Panc1 (cell line): Measurements from ENCODE around the gene ABL1. TPM values are rescaled to one million over a fixed set of nuclear protein-coding genes. Genes with fewer than 3 reads are reported as not detected.
A peak's percentile ranks its signal among the peaks of the same experiment; 100 is the strongest.

Experiments used
- ATAC-seq: fragments of 200-7000 bp; cut with Tn5 transposase; 2 replicates; pipeline ENCODE4 v1.9.1; 2020; ENCODE audit warnings: mild to moderate bottlenecking, moderate library complexity
- BruUV-seq: library from RNA; stranded (reverse); fragments of 400-500 nt; replicated peaks from 2 replicates; lab custom pipeline; 2021; lab: Mats Ljungman, UMichigan
- CTCF ChIA-PET: fragments of 300-600 bp; sonication (Branson Sonifier 250); formaldehyde crosslinking; loops from one replicate; lab custom pipeline; 2022; ENCODE audit warnings: antibody characterized with exemption; lab: Charles Lee
- POLR2A ChIA-PET: fragments of 300-600 bp; sonication (Branson Sonifier 250); formaldehyde crosslinking; loops from one replicate; lab custom pipeline; 2022; ENCODE audit warnings: antibody characterized with exemption; lab: Charles Lee
- DNase-seq: peaks from one replicate; pipeline ENCODE4 v3.0.0-alpha.2; 2010; ENCODE audit warnings: low read depth, low spot score
- H3K27ac ChIP-seq: 2 replicates; pipeline ENCODE4 v1.5.1; 2011; ENCODE audit warnings: mild to moderate bottlenecking, low read length, inconsistent platforms
- H3K27me3 ChIP-seq: fragments of 200-500 bp; sonication (Bioruptor generic); 2 replicates; pipeline ENCODE4 v1.6.0; 2014; ENCODE audit warnings: low read length, inconsistent platforms; ENCODE audit not compliant: control insufficient read depth, insufficient read depth
- H3K36me3 ChIP-seq: fragments of 200-500 bp; sonication (Bioruptor generic); 2 replicates; pipeline ENCODE4 v1.5.1; 2014; ENCODE audit warnings: inconsistent platforms, mild to moderate bottlenecking, low read length, moderate library complexity; ENCODE audit not compliant: control insufficient read depth, insufficient read depth
- H3K4me1 ChIP-seq: 2 replicates; pipeline ENCODE4 v1.5.1; 2011; ENCODE audit warnings: inconsistent platforms, mild to moderate bottlenecking, low read length, moderate library complexity; ENCODE audit not compliant: control insufficient read depth, insufficient read depth
- H3K4me3 ChIP-seq, 2 experiments: 2 replicates each; pipeline ENCODE4 v1.5.1; 2011 to 2012; ENCODE audit warnings: low read depth in 2 of 2, low read length in 2 of 2, mild to moderate bottlenecking in 2 of 2, inconsistent platforms in 1 of 2, moderate library complexity in 1 of 2
- H3K9me3 ChIP-seq: fragments of 200-500 bp; sonication (Bioruptor generic); 2 replicates; pipeline ENCODE4 v1.5.1; 2014; ENCODE audit warnings: low read depth, mild to moderate bottlenecking, inconsistent platforms, low read length, moderate library complexity; ENCODE audit not compliant: control insufficient read depth, insufficient read depth
- POLR2AphosphoS5 ChIP-seq: IDR thresholded peaks from 2 replicates; pipeline ENCODE4 v1.6.1; 2012; ENCODE audit warnings: mild to moderate bottlenecking, low read depth, low read length, moderate library complexity
- TCF7L2 ChIP-seq: IDR thresholded peaks from 2 replicates; pipeline ENCODE4 v1.6.1; 2011; ENCODE audit warnings: mild to moderate bottlenecking, low read depth, low read length, inconsistent platforms
- in situ Hi-C: cut with HindIII; loops from 2 replicates; pipeline ENCODE4 v1.10.0; 2016; ENCODE audit warnings: low sequenced_read_pairs, low pct_unique_long_range_greater_than_20kb
- intact Hi-C: fragments of 100-400 bp; cut with micrococcal nuclease; formaldehyde crosslinking; loops from one replicate; pipeline ENCODE4 v1.10.0; 2022; ENCODE audit not compliant: unreplicated experiment
- total RNA-seq: library from RNA; stranded (reverse); gene quantifications from one replicate; pipeline ENCODE4 v1.2.1, GENCODE V29; 2021; ENCODE audit not compliant: unreplicated experiment
- TF ChIP-seq, protein P1 (sequence below), 2 experiments: IDR thresholded peaks; 2 replicates each; pipeline ENCODE4 v1.6.1; 2011 to 2012; ENCODE audit warnings: low read depth in 2 of 2, control low read depth in 1 of 2, low read length in 1 of 2, mild to moderate bottlenecking in 1 of 2, moderate library complexity in 1 of 2; ENCODE audit not compliant: insufficient read depth in 1 of 2
- TF ChIP-seq, protein P2 (sequence below): fragments of 450-650 bp; IDR thresholded peaks from 2 replicates; pipeline ENCODE4 v1.5.1; 2017; ENCODE audit warnings: mild to moderate bottlenecking

ABL1 gene
- total RNA-seq, 1 experiment from 2014 or later = 48.4 TPM

GRCh38 chr9:130854092-130854491 is 19.0 kb downstream of the ABL1 start:
- no TSS peak for BruUV-seq
- Histone ChIP-seq H3K4me3 (no peak overlapping the region), H3K27me3 (no peaks in the 10 kb centered on the region), H3K27ac (peak overlapping the region; percentile 51; the same call in 1 of the 2 replicates), H3K4me1 (peaks cover 26% of the 10 kb centered on the region), H3K9me3 (no peaks in the 10 kb centered on the region), H3K36me3 (peaks cover 2% of the 10 kb centered on the region; the same call in 1 of the 2 replicates)
- DNase-seq (no peak), ATAC-seq (peak; percentile 86)
- ChIA-PET CTCF (no interaction called here), POLR2A (interaction anchor here (0.5 to 0.6 kb wide), 2 partner anchors 21 to 89 kb away, joined by 3 to 4 read pairs; no protein-coding TSS in a partner anchor)
- peak; percentile 76 for TF ChIP-seq TCF7L2
- TF ChIP-seq, protein P1, sequence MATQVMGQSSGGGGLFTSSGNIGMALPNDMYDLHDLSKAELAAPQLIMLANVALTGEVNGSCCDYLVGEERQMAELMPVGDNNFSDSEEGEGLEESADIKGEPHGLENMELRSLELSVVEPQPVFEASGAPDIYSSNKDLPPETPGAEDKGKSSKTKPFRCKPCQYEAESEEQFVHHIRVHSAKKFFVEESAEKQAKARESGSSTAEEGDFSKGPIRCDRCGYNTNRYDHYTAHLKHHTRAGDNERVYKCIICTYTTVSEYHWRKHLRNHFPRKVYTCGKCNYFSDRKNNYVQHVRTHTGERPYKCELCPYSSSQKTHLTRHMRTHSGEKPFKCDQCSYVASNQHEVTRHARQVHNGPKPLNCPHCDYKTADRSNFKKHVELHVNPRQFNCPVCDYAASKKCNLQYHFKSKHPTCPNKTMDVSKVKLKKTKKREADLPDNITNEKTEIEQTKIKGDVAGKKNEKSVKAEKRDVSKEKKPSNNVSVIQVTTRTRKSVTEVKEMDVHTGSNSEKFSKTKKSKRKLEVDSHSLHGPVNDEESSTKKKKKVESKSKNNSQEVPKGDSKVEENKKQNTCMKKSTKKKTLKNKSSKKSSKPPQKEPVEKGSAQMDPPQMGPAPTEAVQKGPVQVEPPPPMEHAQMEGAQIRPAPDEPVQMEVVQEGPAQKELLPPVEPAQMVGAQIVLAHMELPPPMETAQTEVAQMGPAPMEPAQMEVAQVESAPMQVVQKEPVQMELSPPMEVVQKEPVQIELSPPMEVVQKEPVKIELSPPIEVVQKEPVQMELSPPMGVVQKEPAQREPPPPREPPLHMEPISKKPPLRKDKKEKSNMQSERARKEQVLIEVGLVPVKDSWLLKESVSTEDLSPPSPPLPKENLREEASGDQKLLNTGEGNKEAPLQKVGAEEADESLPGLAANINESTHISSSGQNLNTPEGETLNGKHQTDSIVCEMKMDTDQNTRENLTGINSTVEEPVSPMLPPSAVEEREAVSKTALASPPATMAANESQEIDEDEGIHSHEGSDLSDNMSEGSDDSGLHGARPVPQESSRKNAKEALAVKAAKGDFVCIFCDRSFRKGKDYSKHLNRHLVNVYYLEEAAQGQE (IDR thresholded peaks at IDR 0.05; ENCODE audit: insufficient read depth in 1 of 2, low read depth in 2 of 2, low read length in 1 of 2) = no peak
- TF ChIP-seq, protein P2, sequence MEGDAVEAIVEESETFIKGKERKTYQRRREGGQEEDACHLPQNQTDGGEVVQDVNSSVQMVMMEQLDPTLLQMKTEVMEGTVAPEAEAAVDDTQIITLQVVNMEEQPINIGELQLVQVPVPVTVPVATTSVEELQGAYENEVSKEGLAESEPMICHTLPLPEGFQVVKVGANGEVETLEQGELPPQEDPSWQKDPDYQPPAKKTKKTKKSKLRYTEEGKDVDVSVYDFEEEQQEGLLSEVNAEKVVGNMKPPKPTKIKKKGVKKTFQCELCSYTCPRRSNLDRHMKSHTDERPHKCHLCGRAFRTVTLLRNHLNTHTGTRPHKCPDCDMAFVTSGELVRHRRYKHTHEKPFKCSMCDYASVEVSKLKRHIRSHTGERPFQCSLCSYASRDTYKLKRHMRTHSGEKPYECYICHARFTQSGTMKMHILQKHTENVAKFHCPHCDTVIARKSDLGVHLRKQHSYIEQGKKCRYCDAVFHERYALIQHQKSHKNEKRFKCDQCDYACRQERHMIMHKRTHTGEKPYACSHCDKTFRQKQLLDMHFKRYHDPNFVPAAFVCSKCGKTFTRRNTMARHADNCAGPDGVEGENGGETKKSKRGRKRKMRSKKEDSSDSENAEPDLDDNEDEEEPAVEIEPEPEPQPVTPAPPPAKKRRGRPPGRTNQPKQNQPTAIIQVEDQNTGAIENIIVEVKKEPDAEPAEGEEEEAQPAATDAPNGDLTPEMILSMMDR = no peak
- peak; percentile 27; the same call in 1 of the 2 replicates for TF ChIP-seq POLR2AphosphoS5
- intact Hi-C loops (no loop called here), in situ Hi-C loops (no loop called here)

DNA sequence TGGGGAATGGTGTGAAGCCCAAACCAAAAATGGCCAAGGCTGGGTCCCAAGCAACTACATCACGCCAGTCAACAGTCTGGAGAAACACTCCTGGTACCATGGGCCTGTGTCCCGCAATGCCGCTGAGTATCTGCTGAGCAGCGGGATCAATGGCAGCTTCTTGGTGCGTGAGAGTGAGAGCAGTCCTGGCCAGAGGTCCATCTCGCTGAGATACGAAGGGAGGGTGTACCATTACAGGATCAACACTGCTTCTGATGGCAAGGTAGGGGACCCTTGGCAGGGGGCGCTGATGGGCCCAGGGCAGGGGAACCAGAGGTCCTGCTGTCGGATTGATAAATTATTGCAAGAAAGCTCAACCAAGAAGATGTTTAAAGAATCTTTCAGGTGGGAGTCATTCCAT is 19.8 kb downstream of the ABL1 start:
- BruUV-seq = no TSS peak
- no peak for ATAC-seq
- no peak for DNase-seq
- ChIA-PET POLR2A (interaction anchor here (0.6 kb wide), 1 partner anchor 22 kb away, joined by 3 read pairs; no protein-coding TSS in a partner anchor), CTCF (no interaction called here)
- H3K9me3 ChIP-seq = no peaks in the 10 kb centered on the region
- H3K27ac ChIP-seq = no peak overlapping the region
- intact Hi-C loops (no loop called here), in situ Hi-C loops (no loop called here)
- H3K4me3 ChIP-seq = no peak overlapping the region
- H3K27me3 ChIP-seq = no peaks in the 10 kb centered on the region
- H3K36me3 ChIP-seq = peaks cover 2% of the 10 kb centered on the region; the same call in 1 of the 2 replicates
- H3K4me1 ChIP-seq = peaks cover 21% of the 10 kb centered on the region
- TF ChIP-seq, protein P2 = peak; percentile 23; the same call in 1 of the 2 replicates
- TF ChIP-seq TCF7L2 = no peak
